GM19035 (cell line): Measurements from ENCODE around the gene CD226.
"Not testable (repeated sequence)": the region's sequence is repeated elsewhere in the genome, so short reads cannot be mapped to it uniquely, and the experiment has no call there.

ENCODE experiments used
- ATAC-seq: cut with Tn5 transposase; IDR thresholded peaks from one replicate; pipeline ENCODE4 v1.9.1; 2021; ENCODE audit not compliant: unreplicated experiment

CD226 gene

GRCh38 chr18:69916412-69916811 lies 31.3 kb downstream of the CD226 start:
- no peak for ATAC-seq

DNA sequence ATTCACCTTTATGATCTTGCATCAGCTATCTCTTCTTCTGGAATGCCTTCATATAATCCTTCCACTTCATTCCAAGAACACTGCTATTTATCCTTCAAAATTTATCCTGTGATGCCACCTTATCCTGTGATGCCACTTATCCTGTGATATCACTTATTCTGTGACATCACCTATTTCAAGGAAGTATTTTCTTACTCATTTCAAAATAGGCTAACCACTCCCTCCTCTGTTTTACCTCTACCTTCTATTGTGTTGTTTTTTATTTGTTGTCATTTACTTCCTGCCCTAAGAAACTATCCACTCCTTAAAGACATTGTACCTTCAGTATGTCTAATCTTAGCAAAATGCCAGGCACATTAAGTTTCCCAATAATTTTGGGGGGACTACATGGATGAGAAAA lies 38.8 kb downstream of the CD226 start:
- ATAC-seq: no peak

DNA sequence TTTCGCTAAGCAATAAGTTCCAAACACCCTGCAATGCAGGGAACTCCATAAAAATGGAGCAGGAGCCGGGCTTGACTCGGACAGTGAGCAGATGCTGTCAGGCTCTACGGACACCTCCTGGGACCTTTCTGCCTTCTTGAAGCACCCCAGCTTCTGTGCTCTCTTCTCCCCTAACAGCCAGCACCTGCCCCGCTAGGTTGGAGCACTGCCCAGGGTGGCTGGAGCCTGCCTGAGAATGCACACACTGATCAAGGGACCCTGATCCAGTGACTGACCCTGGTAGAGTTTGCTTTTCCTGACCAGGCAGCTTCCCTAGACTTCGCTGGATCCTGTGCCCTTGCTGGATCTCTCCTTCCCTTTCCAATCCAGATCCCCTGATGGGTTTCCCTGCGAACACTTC lies 40.9 kb downstream of the CD226 start:
- no peak for ATAC-seq

- ATAC-seq: no peak
These were observed 46.7 kb downstream of the CD226 start for GRCh38 chr18:69900941-69901340.

GRCh38 chr18:69899154-69899923 lies 48.3 kb downstream of the CD226 start:
- not testable (repeated sequence) for ATAC-seq

- ATAC-seq: peak; percentile 35
These were observed 49.3 kb downstream of the CD226 start for GRCh38 chr18:69898241-69898861.

- no peak for ATAC-seq
These were observed 50.1 kb downstream of the CD226 start for GRCh38 chr18:69897397-69898108.

- ATAC-seq: no peak
These were observed 52.3 kb downstream of the CD226 start for GRCh38 chr18:69895066-69896047.

DNA sequence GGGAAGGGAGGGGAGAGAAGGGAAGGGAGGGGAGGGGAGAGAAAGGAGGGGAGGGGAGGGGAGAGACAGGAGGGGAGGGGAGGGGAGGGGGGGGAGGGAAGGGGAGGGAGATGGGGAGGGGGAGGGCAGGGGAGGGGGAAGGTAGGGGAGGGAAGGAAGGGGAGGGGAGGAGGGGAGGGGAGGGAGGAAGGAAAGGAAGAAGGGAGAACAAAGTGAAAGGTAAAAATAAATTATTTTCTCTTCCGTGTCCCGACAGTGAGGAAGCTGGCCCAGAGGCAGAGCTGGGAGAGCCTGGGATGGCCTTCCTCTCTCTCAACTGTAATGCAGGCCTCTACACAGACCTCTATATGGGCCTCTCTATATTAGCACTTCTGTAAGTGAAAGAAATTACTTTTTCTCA lies 53.2 kb downstream of the CD226 start:
- no peak for ATAC-seq

DNA sequence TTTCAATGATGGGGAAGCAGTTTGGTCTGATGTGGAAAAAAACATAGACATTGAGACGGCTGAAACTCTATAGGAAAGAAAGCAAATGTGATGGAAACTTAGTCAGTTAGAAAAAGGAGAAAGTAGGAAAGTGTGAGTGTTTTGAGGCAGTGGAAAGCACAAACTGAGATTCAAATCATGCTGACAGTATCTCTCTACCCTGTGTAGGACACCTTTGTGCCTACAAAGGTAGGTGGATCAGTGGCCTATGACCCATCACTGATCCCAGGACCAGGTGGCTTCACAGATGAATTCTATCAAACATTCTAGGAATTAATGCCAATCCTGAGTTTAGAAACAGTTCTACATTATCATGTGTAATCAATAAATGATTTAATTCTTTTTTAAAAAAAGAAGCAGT lies 57.1 kb downstream of the CD226 start:
- ATAC-seq: no peak

DNA sequence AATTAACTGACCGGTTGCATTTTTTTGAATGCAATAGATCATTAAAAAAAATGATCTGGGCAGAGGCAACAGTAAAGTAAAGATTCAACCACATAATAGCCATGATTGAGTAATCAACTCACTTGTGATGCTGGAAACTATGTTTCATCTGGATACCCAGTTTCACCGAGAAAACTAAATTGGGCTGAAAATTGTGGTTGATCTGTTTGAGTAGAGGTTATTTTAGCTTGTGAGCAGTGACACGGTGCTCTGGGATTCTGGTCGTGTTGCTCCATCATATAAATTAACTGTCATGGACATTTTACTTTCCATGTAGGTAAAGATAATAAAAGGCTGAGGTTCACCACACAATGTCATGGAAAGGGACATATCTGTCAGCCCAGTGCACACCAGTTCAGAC lies 58.7 kb downstream of the CD226 start:
- no peak for ATAC-seq

GRCh38 chr18:69887256-69887655 lies 60.4 kb downstream of the CD226 start:
- no peak for ATAC-seq

GRCh38 chr18:69885841-69886531 lies 61.7 kb downstream of the CD226 start:
- ATAC-seq: peak; percentile 77

DNA sequence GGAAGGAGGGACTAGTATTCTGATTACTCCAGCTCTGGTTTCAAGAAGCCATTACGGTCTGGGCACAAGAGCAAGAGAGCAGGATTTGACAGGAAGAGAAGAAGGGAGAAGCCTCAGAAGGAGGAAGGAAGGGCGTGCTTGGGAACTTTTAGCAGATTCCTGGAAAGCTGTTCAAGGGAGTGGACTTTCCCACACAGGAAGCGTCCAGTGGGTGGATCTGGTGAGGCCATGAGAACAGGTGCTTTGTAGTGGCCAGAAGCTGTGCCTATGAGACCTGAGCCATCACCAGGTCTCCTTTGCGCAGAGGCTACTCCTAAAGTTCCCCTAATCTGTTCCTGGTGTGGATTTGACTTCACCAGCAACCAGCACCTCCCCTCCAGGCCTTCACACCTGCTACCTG lies 62.3 kb downstream of the CD226 start:
- no peak for ATAC-seq

- ATAC-seq: no peak
These were observed 63.9 kb downstream of the CD226 start for GRCh38 chr18:69883781-69884180.

GRCh38 chr18:69882965-69883668 lies 64.6 kb downstream of the CD226 start:
- peak; percentile 36 for ATAC-seq

DNA sequence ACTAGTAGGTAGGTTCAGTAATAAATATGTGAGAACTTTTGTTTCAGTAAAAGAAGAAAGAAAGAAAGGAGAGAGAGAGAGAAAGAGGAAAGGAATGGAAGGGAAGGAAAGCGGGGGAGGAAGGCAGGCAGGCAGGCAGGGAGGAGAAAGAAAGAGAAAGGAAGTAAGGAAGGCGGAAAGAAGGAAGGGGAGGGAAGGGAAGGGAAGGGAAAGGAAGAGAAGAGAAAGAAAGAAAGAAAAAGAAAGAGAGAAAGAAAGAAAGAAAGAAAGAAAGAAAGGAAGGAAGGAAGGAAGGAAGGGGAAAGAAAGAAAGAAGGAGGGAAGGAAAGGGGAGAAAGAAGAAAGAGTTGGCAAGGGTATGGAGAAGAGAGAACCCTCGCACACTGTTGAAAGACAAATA lies 67.6 kb downstream of the CD226 start:
- no peak for ATAC-seq

- not testable (repeated sequence) for ATAC-seq
These were observed 68.6 kb downstream of the CD226 start for GRCh38 chr18:69879051-69879450.

DNA sequence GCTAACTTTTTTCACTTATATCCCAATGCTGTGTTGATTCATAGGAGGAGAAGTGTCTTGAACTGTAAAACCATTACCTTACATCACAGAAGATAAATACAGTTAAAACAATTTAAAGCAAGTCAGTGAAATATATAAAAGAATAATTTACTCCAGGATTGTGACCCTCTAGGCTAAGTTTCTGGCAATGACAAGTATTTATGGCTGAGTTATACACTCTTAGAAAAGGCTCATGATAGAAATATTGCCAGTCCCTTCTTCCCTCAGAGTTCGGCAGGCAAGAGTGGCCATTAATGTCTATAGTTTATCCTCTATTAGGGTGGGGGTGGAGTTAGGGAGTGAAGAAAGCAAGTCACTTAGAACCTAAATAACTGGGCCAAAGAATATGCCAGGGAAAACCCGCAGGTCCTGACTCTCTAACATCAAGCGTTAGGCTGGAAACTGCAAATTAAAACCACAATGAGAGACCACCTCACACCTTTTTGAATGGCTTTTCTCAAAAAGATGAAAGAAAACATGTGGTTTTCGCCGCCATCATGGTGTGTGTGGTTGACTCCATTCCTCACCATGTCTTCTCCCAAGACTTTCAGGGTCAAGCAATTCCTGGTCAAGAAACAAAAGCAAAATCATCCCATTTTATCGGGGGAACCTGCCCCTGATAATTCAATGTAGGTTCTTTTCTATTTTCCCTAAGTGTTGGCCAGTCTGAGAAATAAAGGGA lies 69.3 kb downstream of the CD226 start:
- ATAC-seq: no peak
